Esophagus muscularis mucosa (tissue), 4 donors: ENCODE data around the gene GMDS. TPM values are rescaled to one million over a fixed set of nuclear protein-coding genes. Genes with fewer than 3 reads are reported as not detected.

Source experiments
- DNase-seq: peaks from one replicate; pipeline ENCODE4 v3.0.0-alpha.2; 2017; ENCODE audit errors: extremely low spot score
- H3K27ac ChIP-seq, 4 donors: fragments of 200-600 bp; sonication (generic); replicated peaks in 1 of 4; 1 replicate in 3 of 4; 2 replicates in 1 of 4; pipeline ENCODE4 v1.5.1; 2016 to 2019; ENCODE audit warnings: mild to moderate bottlenecking in 1 of 4
- H3K27me3 ChIP-seq, 4 donors: fragments of 200-600 bp; sonication (generic); one replicate each; pipeline versions ENCODE4 v1.5.1 to v1.6.0; 2016 to 2019
- H3K36me3 ChIP-seq, 4 donors: fragments of 200-600 bp; sonication (generic); one replicate each; pipeline ENCODE4 v1.5.1; 2016 to 2019
- H3K4me1 ChIP-seq, 4 donors: fragments of 200-600 bp; sonication (generic); one replicate each; pipeline ENCODE4 v1.5.1; 2016 to 2019
- H3K4me3 ChIP-seq, 4 donors: fragments of 200-600 bp; sonication (generic); 1 replicate in 2 of 4; 2 replicates in 2 of 4; pipeline ENCODE4 v1.5.1; 2016 to 2019; ENCODE audit warnings: mild to moderate bottlenecking in 4 of 4, moderate library complexity in 1 of 4
- H3K9me3 ChIP-seq, 4 donors: fragments of 200-600 bp; sonication (generic); 1 replicate in 3 of 4; 2 replicates in 1 of 4; pipeline ENCODE4 v1.5.1; 2016 to 2019
- EP300 ChIP-seq: sonication (generic); formaldehyde crosslinking; IDR thresholded peaks from one replicate; pipeline ENCODE4 v1.6.1; 2017; ENCODE audit warnings: antibody characterized with exemption
- POLR2A ChIP-seq: fragments of 450-650 bp; IDR thresholded peaks from one replicate; pipeline ENCODE4 v1.6.1; 2017; ENCODE audit warnings: antibody characterized with exemption, moderate library complexity, mild to moderate bottlenecking, low read depth
- POLR2AphosphoS5 ChIP-seq, 2 donors: sonication (generic); formaldehyde crosslinking; IDR thresholded peaks; one replicate each; pipeline ENCODE4 v1.6.1; 2017; ENCODE audit warnings: antibody characterized with exemption in 2 of 2
- WGBS: methylation state at CpG from one replicate; pipeline ENCODE4 v1.1.5; 2018; 5-methylcytosine and 5-hydroxymethylcytosine counted together
- intact Hi-C: fragments of 100-400 bp; cut with DNase I; formaldehyde crosslinking; loops from one replicate; pipeline ENCODE4 v1.15.1; 2023
- total RNA-seq, 4 donors: library from RNA; depleted of rRNA; stranded (reverse); fragments of >200 nt; gene quantifications; one replicate each; pipeline versions ENCODE4 v1.1.0 to v1.2.1, GENCODE V29; 2016
- TF ChIP-seq, protein P1 (sequence below), 3 experiments: fragments of 200-600 bp in 2 of 3; fragments of 450-650 bp in 1 of 3; sonication (generic) in 2 of 3; IDR thresholded peaks; one replicate each; pipeline ENCODE4 v1.5.1; 2017 to 2019; ENCODE audit warnings: antibody characterized with exemption in 3 of 3, mild to moderate bottlenecking in 2 of 3, moderate library complexity in 1 of 3

Gene GMDS
- total RNA-seq, 4 donors from 2014 or later: 3.6 to 14.1 (median 6.0) TPM

DNA sequence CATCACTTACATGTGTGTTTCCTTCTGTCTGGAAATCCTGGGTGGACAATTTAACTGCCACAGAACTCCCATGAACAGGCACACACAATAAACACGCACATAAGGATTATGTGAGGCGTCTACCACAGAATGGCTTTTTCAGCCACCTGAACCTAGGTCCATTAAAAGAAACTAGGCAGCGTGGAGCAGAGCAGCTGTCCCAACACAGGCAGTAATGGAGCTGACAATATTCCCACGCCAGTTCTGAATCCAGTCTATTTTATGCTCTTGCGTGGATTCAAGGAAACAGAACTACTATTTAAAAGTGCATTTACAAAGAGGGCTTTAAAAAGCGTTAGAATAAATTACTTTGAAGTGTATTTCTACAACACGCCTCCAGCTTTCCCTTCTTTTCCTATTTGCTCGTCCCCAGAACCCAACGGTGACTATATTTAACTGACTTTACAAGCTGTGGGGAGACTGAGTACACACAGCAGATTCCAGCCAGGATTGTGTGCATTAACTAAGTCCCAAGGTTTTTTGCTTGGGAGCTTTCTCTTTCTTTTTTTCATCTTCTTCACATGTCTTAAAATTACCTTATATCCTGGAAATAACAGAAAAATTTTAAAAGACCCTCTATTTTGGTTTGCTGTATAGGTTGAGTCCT lies 95.9 kb downstream of the GMDS start:
- no peaks in the 10 kb centered on the region for H3K36me3 ChIP-seq
- no peak overlapping the region for H3K4me3 ChIP-seq
- H3K4me1 ChIP-seq: peaks cover 0 to 8% (median 0%) of the 10 kb centered on the region in 4 donors
- no peaks in the 10 kb centered on the region for H3K9me3 ChIP-seq
- no peak for TF ChIP-seq EP300
- TF ChIP-seq POLR2A: no peak
- TF ChIP-seq, protein P1, sequence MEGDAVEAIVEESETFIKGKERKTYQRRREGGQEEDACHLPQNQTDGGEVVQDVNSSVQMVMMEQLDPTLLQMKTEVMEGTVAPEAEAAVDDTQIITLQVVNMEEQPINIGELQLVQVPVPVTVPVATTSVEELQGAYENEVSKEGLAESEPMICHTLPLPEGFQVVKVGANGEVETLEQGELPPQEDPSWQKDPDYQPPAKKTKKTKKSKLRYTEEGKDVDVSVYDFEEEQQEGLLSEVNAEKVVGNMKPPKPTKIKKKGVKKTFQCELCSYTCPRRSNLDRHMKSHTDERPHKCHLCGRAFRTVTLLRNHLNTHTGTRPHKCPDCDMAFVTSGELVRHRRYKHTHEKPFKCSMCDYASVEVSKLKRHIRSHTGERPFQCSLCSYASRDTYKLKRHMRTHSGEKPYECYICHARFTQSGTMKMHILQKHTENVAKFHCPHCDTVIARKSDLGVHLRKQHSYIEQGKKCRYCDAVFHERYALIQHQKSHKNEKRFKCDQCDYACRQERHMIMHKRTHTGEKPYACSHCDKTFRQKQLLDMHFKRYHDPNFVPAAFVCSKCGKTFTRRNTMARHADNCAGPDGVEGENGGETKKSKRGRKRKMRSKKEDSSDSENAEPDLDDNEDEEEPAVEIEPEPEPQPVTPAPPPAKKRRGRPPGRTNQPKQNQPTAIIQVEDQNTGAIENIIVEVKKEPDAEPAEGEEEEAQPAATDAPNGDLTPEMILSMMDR (IDR thresholded peaks at IDR 0.05): no peak
- TF ChIP-seq POLR2AphosphoS5 (IDR thresholded peaks at IDR 0.05): no peak
- H3K27ac ChIP-seq: no peak overlapping the region
- no peaks in the 10 kb centered on the region for H3K27me3 ChIP-seq
- 88% methylated on average over 9 of the region's 9 CpGs for WGBS
- no peak for DNase-seq
- intact Hi-C loops: no loop called here

DNA sequence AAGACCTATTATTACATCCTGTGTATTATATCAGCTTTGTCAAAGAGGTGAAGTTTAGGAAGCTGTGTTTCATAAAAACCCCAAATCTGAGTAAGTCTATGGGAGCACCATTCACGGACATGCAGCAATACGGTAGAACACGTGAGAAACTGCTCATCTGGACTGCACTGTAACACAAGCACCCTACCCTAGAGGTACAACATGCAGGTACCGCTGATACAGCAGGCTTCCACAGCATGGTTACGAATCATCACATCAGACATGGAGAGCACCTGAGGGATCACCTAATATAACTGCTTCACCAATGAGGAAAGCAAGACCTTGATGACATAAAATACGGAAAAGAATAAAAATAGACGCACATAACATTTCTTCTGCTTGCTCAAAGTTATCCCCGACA lies 96.7 kb downstream of the GMDS start:
- H3K4me3 ChIP-seq: no peak overlapping the region
- peaks cover 0 to 8% (median 0%) of the 10 kb centered on the region in 4 donors for H3K4me1 ChIP-seq
- H3K27me3 ChIP-seq: no peaks in the 10 kb centered on the region
- no peaks in the 10 kb centered on the region for H3K9me3 ChIP-seq
- WGBS: 95% methylated on average over 8 of the region's 8 CpGs
- TF ChIP-seq, protein P1 (IDR thresholded peaks at IDR 0.05): no peak
- TF ChIP-seq EP300: no peak
- no peak for TF ChIP-seq POLR2AphosphoS5 (IDR thresholded peaks at IDR 0.05)
- TF ChIP-seq POLR2A: no peak
- no peak overlapping the region for H3K27ac ChIP-seq
- no peak for DNase-seq
- H3K36me3 ChIP-seq: no peaks in the 10 kb centered on the region
- intact Hi-C loops: no loop called here

DNA sequence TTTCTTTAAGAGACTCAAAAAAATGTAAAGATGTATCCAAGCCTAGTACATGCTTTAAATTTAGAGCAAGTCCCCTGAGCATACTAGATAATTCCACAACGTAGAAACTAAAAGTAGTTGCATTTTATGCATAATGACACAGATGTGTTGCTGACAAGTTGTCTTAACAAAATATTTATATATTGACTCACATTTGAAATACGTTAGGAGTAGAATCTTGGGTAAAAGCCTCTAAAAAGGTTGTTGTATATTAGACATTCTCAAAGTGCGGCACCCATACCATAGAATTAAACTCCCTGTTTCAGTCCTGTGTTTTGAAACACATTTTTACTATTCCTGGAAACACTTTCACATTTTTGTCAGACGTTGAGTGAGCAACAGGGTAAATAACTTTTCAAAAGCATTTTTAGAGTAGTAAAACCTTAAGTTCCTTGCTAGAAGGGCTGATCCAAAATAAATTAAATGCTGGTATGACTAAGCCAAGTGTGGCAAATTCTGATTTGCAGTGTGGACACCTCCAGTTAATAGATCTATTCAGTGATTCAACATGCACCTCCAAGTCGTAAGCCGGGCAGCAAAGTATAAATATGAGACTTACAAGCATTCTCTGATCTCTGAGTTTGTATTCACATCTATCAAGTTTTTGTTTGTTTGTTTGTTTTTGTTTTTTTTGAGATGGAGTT lies 97.5 kb downstream of the GMDS start:
- DNase-seq: no peak
- H3K27me3 ChIP-seq: no peaks in the 10 kb centered on the region
- intact Hi-C loops: no loop called here
- 56% methylated on average over 6 of the region's 6 CpGs for WGBS
- H3K4me3 ChIP-seq: no peak overlapping the region
- no peaks in the 10 kb centered on the region for H3K36me3 ChIP-seq
- TF ChIP-seq POLR2A (no peak), POLR2AphosphoS5 (IDR thresholded peaks at IDR 0.05) (no peak), EP300 (no peak)
- TF ChIP-seq, protein P1 (IDR thresholded peaks at IDR 0.05): no peak
- peaks cover 0 to 8% (median 0%) of the 10 kb centered on the region in 4 donors for H3K4me1 ChIP-seq
- no peaks in the 10 kb centered on the region for H3K9me3 ChIP-seq
- no peak overlapping the region for H3K27ac ChIP-seq

DNA sequence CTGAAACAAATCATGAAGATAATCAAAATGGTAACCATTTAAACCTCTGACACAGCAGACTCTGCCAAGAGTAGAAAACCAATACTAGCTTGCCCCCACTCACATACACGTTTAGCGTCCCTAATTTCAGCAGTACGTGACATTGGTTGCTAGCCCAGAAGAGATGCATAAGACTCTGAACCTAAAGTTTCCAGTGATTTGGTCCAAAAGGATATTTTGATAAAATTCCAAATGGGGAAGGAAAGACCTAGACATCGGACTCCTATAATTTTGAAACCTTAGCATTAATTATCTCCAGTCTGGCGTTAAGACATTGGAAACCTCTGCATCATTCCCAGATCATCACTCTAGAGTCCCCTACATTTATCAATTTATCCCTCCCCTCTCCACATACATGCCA lies 98.1 kb downstream of the GMDS start:
- DNase-seq: no peak
- Histone ChIP-seq H3K27ac (no peak overlapping the region), H3K9me3 (no peaks in the 10 kb centered on the region), H3K4me1 (peaks cover 0 to 8% (median 0%) of the 10 kb centered on the region in 4 donors), H3K36me3 (no peaks in the 10 kb centered on the region), H3K4me3 (no peak overlapping the region), H3K27me3 (no peaks in the 10 kb centered on the region)
- intact Hi-C loops: no loop called here
- 84% methylated on average over 5 of the region's 5 CpGs for WGBS
- TF ChIP-seq, protein P1 (IDR thresholded peaks at IDR 0.05): no peak
- TF ChIP-seq POLR2A (no peak), POLR2AphosphoS5 (IDR thresholded peaks at IDR 0.05) (no peak), EP300 (no peak)
